IMR-90 (cell line): ENCODE results near the gene SMIM41. TPM values are rescaled to one million over a fixed set of nuclear protein-coding genes. Genes with fewer than 3 reads are reported as not detected.

Experiments
- ATAC-seq: fragments of 200-7000 bp; cut with Tn5 transposase; 2 replicates; pipeline ENCODE4 v1.9.1; 2020; ENCODE audit warnings: low read depth, mild to moderate bottlenecking, moderate library complexity
- BruUV-seq: library from RNA; stranded (reverse); fragments of 400-500 nt; replicated peaks from 2 replicates; lab custom pipeline; 2021; lab: Mats Ljungman, UMichigan
- CTCF ChIA-PET: fragments of 300-600 bp; formaldehyde crosslinking; extraction: SDS; loops from one replicate; lab custom pipeline; 2021; ENCODE audit warnings: antibody characterized with exemption; lab: Yijun Ruan, JAX
- POLR2A ChIA-PET: fragments of 300-600 bp; sonication (Branson Sonifier 250); formaldehyde crosslinking; loops from one replicate; lab custom pipeline; 2022; ENCODE audit warnings: antibody characterized with exemption; ENCODE audit not compliant: unreplicated experiment; lab: Charles Lee
- DNase-seq: peaks from one replicate; pipeline ENCODE4 v3.0.0; 2013
- H2AFZ ChIP-seq: replicated peaks from 2 replicates; pipeline ENCODE3; 2013; ENCODE audit warnings: low read length, mild to moderate bottlenecking; ENCODE audit not compliant: poor library complexity
- H2AK5ac ChIP-seq: 2 replicates; pipeline ENCODE4 v1.6.1; 2013; ENCODE audit warnings: low read depth, low read length, inconsistent platforms
- H2AK9ac ChIP-seq: replicated peaks from 2 replicates; pipeline ENCODE3; 2013; ENCODE audit warnings: mild to moderate bottlenecking, low read depth, low read length, moderate library complexity; ENCODE audit not compliant: poor library complexity
- H2BK120ac ChIP-seq: 2 replicates; pipeline ENCODE4 v1.6.1; 2013; ENCODE audit warnings: low read depth, low read length, inconsistent platforms
- H2BK15ac ChIP-seq: 3 replicates; pipeline ENCODE4 v1.6.1; 2013; ENCODE audit warnings: low read depth, low read length, inconsistent platforms
- H2BK20ac ChIP-seq: 2 replicates; pipeline ENCODE4 v1.6.1; 2013; ENCODE audit warnings: low read depth, mild to moderate bottlenecking, inconsistent platforms, low read length, moderate library complexity
- H2BK5ac ChIP-seq: 2 replicates; pipeline ENCODE4 v1.6.1; 2013; ENCODE audit warnings: mild to moderate bottlenecking, low read depth, low read length, inconsistent platforms; ENCODE audit not compliant: poor library complexity, severe bottlenecking
- H3K14ac ChIP-seq: replicated peaks from 2 replicates; pipeline ENCODE4 v1.6.1; 2013; ENCODE audit warnings: low read depth, low read length, inconsistent platforms
- H3K18ac ChIP-seq: 2 replicates; pipeline ENCODE4 v1.6.1; 2013; ENCODE audit warnings: low read depth, low read length, control low read depth
- H3K23ac ChIP-seq: 2 replicates; pipeline ENCODE4 v1.6.1; 2013; ENCODE audit warnings: low read depth, low read length, inconsistent platforms
- H3K27ac ChIP-seq: 2 replicates; pipeline ENCODE4 v1.5.1; 2013; ENCODE audit warnings: mild to moderate bottlenecking, control low read depth, low read length; ENCODE audit not compliant: insufficient read depth
- H3K27me3 ChIP-seq: 2 replicates; pipeline ENCODE4 v1.6.1; 2013; ENCODE audit warnings: low read length; ENCODE audit not compliant: control insufficient read depth, insufficient read depth
- H3K36me3 ChIP-seq: 2 replicates; pipeline ENCODE4 v1.6.1; 2013; ENCODE audit warnings: low read length, mixed read lengths; ENCODE audit not compliant: control insufficient read depth, insufficient read depth
- H3K4ac ChIP-seq: 2 replicates; pipeline ENCODE4 v1.6.1; 2013; ENCODE audit warnings: low read depth, low read length, inconsistent platforms
- H3K4me1 ChIP-seq: 2 replicates; pipeline ENCODE4 v1.6.1; 2013; ENCODE audit warnings: low read length, mixed read lengths; ENCODE audit not compliant: control insufficient read depth, insufficient read depth
- H3K4me2 ChIP-seq: 2 replicates; pipeline ENCODE4 v1.6.1; 2013; ENCODE audit warnings: low read depth, mild to moderate bottlenecking, control low read depth, low read length, moderate library complexity
- H3K4me3 ChIP-seq: 2 replicates; pipeline ENCODE4 v1.5.1; 2013; ENCODE audit warnings: low read depth, mild to moderate bottlenecking, control low read depth, low read length, moderate library complexity; ENCODE audit not compliant: insufficient read depth
- H3K56ac ChIP-seq: 2 replicates; pipeline ENCODE4 v1.6.1; 2013; ENCODE audit warnings: low read length, inconsistent platforms; ENCODE audit not compliant: insufficient read depth; ENCODE audit errors: extremely low read depth
- H3K79me1 ChIP-seq, 2 experiments: 2 replicates each; pipeline ENCODE4 v1.6.1; 2013; ENCODE audit warnings: low read length in 2 of 2, inconsistent platforms in 1 of 2, low read depth in 1 of 2
- H3K9ac ChIP-seq: 2 replicates; pipeline ENCODE4 v1.6.1; 2013; ENCODE audit warnings: low read depth, low read length, control low read depth
- H3K9me1 ChIP-seq: 2 replicates; pipeline ENCODE4 v1.6.1; 2013; ENCODE audit warnings: low read length, inconsistent platforms; ENCODE audit not compliant: insufficient read depth
- H3K9me3 ChIP-seq: 2 replicates; pipeline ENCODE4 v1.6.1; 2013; ENCODE audit warnings: low read length; ENCODE audit not compliant: control insufficient read depth, insufficient read depth
- H4K20me1 ChIP-seq: 2 replicates; pipeline ENCODE4 v1.6.1; 2013; ENCODE audit warnings: low read length, inconsistent platforms; ENCODE audit not compliant: insufficient read depth
- H4K5ac ChIP-seq: 2 replicates; pipeline ENCODE4 v1.6.1; 2013; ENCODE audit warnings: mild to moderate bottlenecking, low read depth, low read length, control low read depth
- H4K8ac ChIP-seq, 2 experiments: 2 replicates each; pipeline ENCODE4 v1.6.1; 2013; ENCODE audit warnings: low read depth in 2 of 2, low read length in 2 of 2, control low read depth in 1 of 2, inconsistent platforms in 1 of 2
- H4K91ac ChIP-seq: 2 replicates; pipeline ENCODE4 v1.6.1; 2013; ENCODE audit warnings: low read depth, low read length, inconsistent platforms; ENCODE audit not compliant: insufficient read depth
- RCOR1 ChIP-seq: IDR thresholded peaks from 2 replicates; pipeline ENCODE4 v1.6.1; 2012; ENCODE audit warnings: mild to moderate bottlenecking, low read length, improper control_type of control experiment; ENCODE audit not compliant: insufficient replicate concordance
- WGBS, 2 experiments: methylation state at CpG; one replicate each; pipeline versions ENCODE4 v1.1.5 to v1.1.7; 2013; ENCODE audit warnings: missing lambda C conversion rate in 2 of 2; ENCODE audit not compliant: insufficient read length in 1 of 2; ENCODE audit errors: extremely low coverage in 2 of 2; 5-methylcytosine and 5-hydroxymethylcytosine counted together
- dilution Hi-C: fragments of 300-500 bp; cut with HindIII; formaldehyde crosslinking; loops from one replicate; pipeline ENCODE4 v1.14.3; 2018; ENCODE audit warnings: low sequenced_read_pairs; ENCODE audit not compliant: unreplicated experiment
- in situ Hi-C: fragments of 300-500 bp; cut with MboI; formaldehyde crosslinking; loops from 3 replicates; pipeline ENCODE4 v1.14.3; 2019; ENCODE audit warnings: low sequenced_read_pairs, inconsistent platforms, mixed read lengths
- intact Hi-C: fragments of 100-400 bp; cut with micrococcal nuclease; formaldehyde crosslinking; loops from 2 replicates; pipeline ENCODE4 v1.10.0; 2022
- polyA plus RNA-seq, 3 experiments: library from polyadenylated mRNA; depleted of rRNA; stranded (reverse); fragments of >200 nt; gene quantifications; 2 replicates each; pipeline ENCODE4 v1.2.3, GENCODE V29; 2012; ENCODE audit warnings: low replicate concordance in 1 of 3
- total RNA-seq: library from RNA; depleted of rRNA; stranded (reverse); fragments of >200 nt; gene quantifications from 2 replicates; pipeline ENCODE4 v1.2.3, GENCODE V29; 2012

The SMIM41 gene
- total and polyA plus RNA-seq, 2 of the 4 experiments (the other 2 are of a cell fraction): not detected

DNA sequence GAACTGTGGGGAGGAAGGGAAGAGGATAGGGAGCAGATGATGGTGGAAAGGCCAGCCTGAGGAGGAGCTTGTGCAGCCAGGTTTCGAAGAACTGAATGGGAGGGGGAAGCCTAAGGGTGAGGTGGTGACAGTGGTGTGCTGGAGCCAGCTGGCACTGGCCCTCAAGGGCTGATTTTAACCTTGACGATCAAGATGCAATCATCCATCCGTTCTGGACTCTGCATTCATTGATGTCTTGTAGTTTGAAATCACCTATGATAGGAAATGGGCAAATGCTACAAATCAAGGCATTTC lies 12.5 kb upstream of the SMIM41 start:
- DNase-seq: no peak
- Histone ChIP-seq H2AFZ (peak overlapping the region; percentile 65), H2AK5ac (peak overlapping the region; percentile 78), H3K9me3 (no peaks in the 10 kb centered on the region), H3K4me1 (peaks cover 29% of the 10 kb centered on the region), H3K27ac (no peak overlapping the region), H3K4me2 (no peak overlapping the region), H3K14ac (no peak overlapping the region), H2AK9ac (peak overlapping the region; percentile 21), H2BK20ac (peak overlapping the region; percentile 28; the same call in 1 of the 2 replicates), H3K9ac (no peak overlapping the region), H3K4me3 (no peak overlapping the region), H4K8ac (no peak overlapping the region), H3K36me3 (peaks cover under 1% of the 10 kb centered on the region; the same call in 1 of the 2 replicates), H4K20me1 (peaks cover 21% of the 10 kb centered on the region), H3K18ac (no peak overlapping the region), H3K9me1 (peaks cover 18% of the 10 kb centered on the region), H3K56ac (no peak overlapping the region), H2BK120ac (no peak overlapping the region; the same call in 1 of the 2 replicates), H4K5ac (no peak overlapping the region), H2BK5ac (no peak overlapping the region), H4K91ac (no peak overlapping the region), H3K4ac (peak overlapping the region; percentile 30; the same call in 1 of the 2 replicates), H2BK15ac (peak overlapping the region; percentile 64; the same call in 1 of the 3 replicates), H3K23ac (no peak overlapping the region), H3K79me1 (peaks cover 0 to 25% of the 10 kb centered on the region in 2 experiments; a peak in 2 of 4 replicates), H3K27me3 (no peaks in the 10 kb centered on the region)
- ChIA-PET CTCF (interaction anchor here (0.7 kb wide), 1 partner anchor 50 kb away, joined by 3 read pairs; no protein-coding TSS in a partner anchor), POLR2A (no interaction called here)
- in situ Hi-C loops (no loop called here), dilution Hi-C loops (no loop called here), intact Hi-C loops (no loop called here)
- BruUV-seq: no TSS peak
- WGBS, 2 experiments: 50% methylated on average over 1 of the region's 3 CpGs; no CpG with 5 or more reads in 1 of the 2 experiments
- TF ChIP-seq RCOR1: no peak
- no peak for ATAC-seq
